HG03097 (cell line): Measurements from ENCODE around the gene GFI1.
"Not testable (repeated sequence)": the region's sequence is repeated elsewhere in the genome, so short reads cannot be mapped to it uniquely, and the experiment has no call there.

Source experiments
- ATAC-seq: cut with Tn5 transposase; IDR thresholded peaks from one replicate; pipeline ENCODE4 v1.9.1; 2021; ENCODE audit not compliant: unreplicated experiment, low FRiP score

GFI1 gene

GRCh38 chr1:92486251-92487077 is at the start of gene GFI1:
Gene GFI1 (minus strand): TSS chr1:92486925. CDS start chr1:92483487, 3,438 bp downstream.
- ATAC-seq = no peak

- ATAC-seq = not testable (repeated sequence)
These were observed 45.6 kb upstream of the GFI1 start for GRCh38 chr1:92532371-92532770.

- not testable (repeated sequence) for ATAC-seq
These were observed 45.2 kb upstream of the GFI1 start for GRCh38 chr1:92531939-92532338.

- no peak for ATAC-seq
These were observed 40.9 kb upstream of the GFI1 start for GRCh38 chr1:92527670-92528069.

GRCh38 chr1:92524944-92525590 is 38.3 kb upstream of the GFI1 start:
- ATAC-seq = not testable (repeated sequence)

- no peak for ATAC-seq
These were observed 32.3 kb upstream of the GFI1 start for GRCh38 chr1:92519043-92519442.

GRCh38 chr1:92516574-92516973 is 29.8 kb upstream of the GFI1 start:
- ATAC-seq = no peak

GRCh38 chr1:92515796-92516201 is 29.1 kb upstream of the GFI1 start:
- ATAC-seq = no peak

- peak; percentile 74 for ATAC-seq
These were observed 24.8 kb upstream of the GFI1 start for GRCh38 chr1:92511541-92511940.

GRCh38 chr1:92509619-92510018 is 22.9 kb upstream of the GFI1 start:
- no peak for ATAC-seq

GRCh38 chr1:92505015-92505692 is 18.4 kb upstream of the GFI1 start:
- ATAC-seq = no peak

- no peak for ATAC-seq
These were observed 17.7 kb upstream of the GFI1 start for GRCh38 chr1:92504291-92505014.

- no peak for ATAC-seq
These were observed 17.2 kb upstream of the GFI1 start for GRCh38 chr1:92503926-92504285.

- ATAC-seq = no peak
These were observed 16.6 kb upstream of the GFI1 start for GRCh38 chr1:92503043-92503925.

GRCh38 chr1:92502247-92502646 is 15.5 kb upstream of the GFI1 start:
- ATAC-seq = no peak

GRCh38 chr1:92500552-92500951 is 13.8 kb upstream of the GFI1 start:
- no peak for ATAC-seq

- no peak for ATAC-seq
These were observed 8.8 kb upstream of the GFI1 start for GRCh38 chr1:92495392-92496063.

- ATAC-seq = no peak
These were observed 7.9 kb upstream of the GFI1 start for GRCh38 chr1:92494485-92495141.

GRCh38 chr1:92493139-92493538 is 6.4 kb upstream of the GFI1 start:
- no peak for ATAC-seq
